MM.1S (cell line): ENCODE data around the gene DAB2IP.

ENCODE experiments used
- DNase-seq: peaks from one replicate; pipeline ENCODE4 v3.0.0-alpha.2; 2015
- H2AFZ ChIP-seq: fragments of 300-600 bp; sonication (generic); 2 replicates; pipeline ENCODE4 v1.6.0; 2016; ENCODE audit warnings: antibody characterized with exemption, low read length
- H3F3A ChIP-seq: fragments of 300-600 bp; sonication (generic); 2 replicates; pipeline ENCODE4 v1.6.1; 2016; ENCODE audit warnings: mild to moderate bottlenecking, antibody characterized with exemption, low read length, moderate library complexity, mixed read lengths; ENCODE audit not compliant: insufficient read depth
- H3K27ac ChIP-seq: fragments of 300-600 bp; sonication (generic); 2 replicates; pipeline ENCODE4 v1.5.1; 2016; ENCODE audit warnings: mild to moderate bottlenecking, low read length
- H3K27me3 ChIP-seq: fragments of 300-600 bp; sonication (generic); replicated peaks from 2 replicates; pipeline ENCODE4 v1.6.0; 2016; ENCODE audit warnings: low read length; ENCODE audit not compliant: insufficient read depth
- H3K36me3 ChIP-seq: fragments of 300-600 bp; sonication (generic); replicated peaks from 2 replicates; pipeline ENCODE4 v1.6.1; 2016; ENCODE audit warnings: mild to moderate bottlenecking, low read length, mixed read lengths; ENCODE audit not compliant: insufficient read depth
- H3K4me1 ChIP-seq: fragments of 300-600 bp; sonication (generic); 2 replicates; pipeline ENCODE4 v1.6.1; 2016; ENCODE audit warnings: low read length, mixed read lengths
- H3K4me2 ChIP-seq: fragments of 300-600 bp; sonication (generic); 2 replicates; pipeline ENCODE4 v1.6.0; 2016; ENCODE audit warnings: low read depth, low read length
- H3K4me3 ChIP-seq: fragments of 300-600 bp; sonication (generic); 2 replicates; pipeline ENCODE4 v1.5.1; 2016; ENCODE audit warnings: low read length, mixed read lengths
- H3K79me2 ChIP-seq: fragments of 300-600 bp; sonication (generic); 2 replicates; pipeline ENCODE4 v1.6.1; 2016; ENCODE audit warnings: mixed run types, low read length, mixed read lengths
- H3K9ac ChIP-seq: fragments of 300-600 bp; sonication (generic); 2 replicates; pipeline ENCODE4 v1.6.1; 2016; ENCODE audit warnings: low read length, mixed read lengths
- H3K9me2 ChIP-seq: fragments of 300-600 bp; sonication (generic); replicated peaks from 2 replicates; pipeline ENCODE4 v1.6.1; 2016; ENCODE audit warnings: mild to moderate bottlenecking, low read length, mixed read lengths; ENCODE audit not compliant: insufficient read depth
- H3K9me3 ChIP-seq: fragments of 300-600 bp; sonication (generic); replicated peaks from 2 replicates; pipeline ENCODE4 v1.6.1; 2016; ENCODE audit warnings: mild to moderate bottlenecking, low read length, mixed read lengths; ENCODE audit not compliant: insufficient read depth
- H4K20me1 ChIP-seq: fragments of 300-600 bp; sonication (generic); 2 replicates; pipeline ENCODE4 v1.6.1; 2016; ENCODE audit warnings: mild to moderate bottlenecking, low read length, moderate library complexity, mixed read lengths; ENCODE audit not compliant: insufficient read depth
- CTCF ChIP-seq: fragments of 300-600 bp; sonication (generic); IDR thresholded peaks from 2 replicates; pipeline ENCODE4 v1.5.1; 2016; ENCODE audit warnings: antibody characterized with exemption, low read length, mixed read lengths
- EZH2 ChIP-seq: fragments of 300-600 bp; sonication (generic); optimal IDR thresholded peaks from 2 replicates; pipeline ENCODE3; 2017; ENCODE audit warnings: low read depth, mild to moderate bottlenecking, antibody characterized with exemption, low read length, mixed read lengths
- EZH2phosphoT487 ChIP-seq: fragments of 300-600 bp; sonication (generic); IDR thresholded peaks from 2 replicates; pipeline ENCODE4 v1.6.1; 2018; ENCODE audit warnings: antibody characterized with exemption, low read length

The DAB2IP gene

GRCh38 chr9:121783521-121784507 lies 132.4 kb downstream of the DAB2IP start:
- no peaks in the 10 kb centered on the region for H3F3A ChIP-seq
- no peaks in the 10 kb centered on the region for H3K4me1 ChIP-seq
- no peak overlapping the region for H3K27ac ChIP-seq
- no peaks in the 10 kb centered on the region for H3K79me2 ChIP-seq
- H3K9me3 ChIP-seq, result no peaks in the 10 kb centered on the region
- no peaks in the 10 kb centered on the region for H3K9me2 ChIP-seq
- H3K9ac ChIP-seq, result no peak overlapping the region
- TF ChIP-seq EZH2, result no peak
- TF ChIP-seq EZH2phosphoT487, result no peak
- no peak for TF ChIP-seq CTCF
- no peaks in the 10 kb centered on the region for H4K20me1 ChIP-seq
- no peaks in the 10 kb centered on the region for H3K27me3 ChIP-seq
- no peak overlapping the region for H2AFZ ChIP-seq
- DNase-seq, result no peak
- no peak overlapping the region for H3K4me2 ChIP-seq
- H3K4me3 ChIP-seq, result no peak overlapping the region
- no peaks in the 10 kb centered on the region for H3K36me3 ChIP-seq

- H3K79me2 ChIP-seq, result no peaks in the 10 kb centered on the region
- no peak for TF ChIP-seq CTCF
- TF ChIP-seq EZH2, result no peak
- no peak for TF ChIP-seq EZH2phosphoT487
- no peak for DNase-seq
- no peaks in the 10 kb centered on the region for H3K9me2 ChIP-seq
- no peaks in the 10 kb centered on the region for H3K36me3 ChIP-seq
- H3K4me1 ChIP-seq, result no peaks in the 10 kb centered on the region
- no peak overlapping the region for H3K9ac ChIP-seq
- no peaks in the 10 kb centered on the region for H3F3A ChIP-seq
- H3K27ac ChIP-seq, result no peak overlapping the region
- no peak overlapping the region for H2AFZ ChIP-seq
- H4K20me1 ChIP-seq, result no peaks in the 10 kb centered on the region
- no peak overlapping the region for H3K4me3 ChIP-seq
- no peaks in the 10 kb centered on the region for H3K27me3 ChIP-seq
- no peak overlapping the region for H3K4me2 ChIP-seq
- no peaks in the 10 kb centered on the region for H3K9me3 ChIP-seq
These were observed 133.4 kb downstream of the DAB2IP start for GRCh38 chr9:121784731-121785411.

- Histone ChIP-seq H2AFZ (no peak overlapping the region), H3K27ac (no peak overlapping the region), H3K4me3 (no peak overlapping the region)
These were observed 134.5 kb downstream of the DAB2IP start for GRCh38 chr9:121785673-121786542.

More at GRCh38 chr9:121785673-121786542, 134.5 kb downstream of the DAB2IP start:
- no peak for DNase-seq
- Histone ChIP-seq H3F3A (no peaks in the 10 kb centered on the region), H3K4me1 (no peaks in the 10 kb centered on the region), H3K27me3 (no peaks in the 10 kb centered on the region), H3K9me2 (no peaks in the 10 kb centered on the region), H3K79me2 (no peaks in the 10 kb centered on the region), H4K20me1 (no peaks in the 10 kb centered on the region), H3K36me3 (no peaks in the 10 kb centered on the region), H3K9me3 (no peaks in the 10 kb centered on the region), H3K4me2 (no peak overlapping the region), H3K9ac (no peak overlapping the region)
- TF ChIP-seq EZH2 (no peak), EZH2phosphoT487 (no peak), CTCF (no peak)
